ENCODE data around the gene DNMT3B. TPM values are rescaled to one million over a fixed set of nuclear protein-coding genes. Genes with fewer than 3 reads are reported as not detected.

Gene DNMT3B
- total and polyA plus RNA-seq, 12 donors: 0.27 to 1.8 (median 0.68) TPM

GRCh38 chr20:32775336-32775991, 13.3 kb downstream of the DNMT3B start:
- H3K36me3 ChIP-seq: no peaks in the 10 kb centered on the region
- H3K9me3 ChIP-seq: no peaks in the 10 kb centered on the region
- ATAC-seq: no peak
- no peak overlapping the region for H3K4me3 ChIP-seq
- H3K4me1 ChIP-seq: peaks cover 0 to 17% (median 4%) of the 10 kb centered on the region in 9 donors
- WGBS, 2 donors: 91 to 94% methylated on average over 10 of the region's 10 CpGs
- DNase-seq: no peak
- no peaks in the 10 kb centered on the region for H3K27me3 ChIP-seq
- TF ChIP-seq, protein P1, sequence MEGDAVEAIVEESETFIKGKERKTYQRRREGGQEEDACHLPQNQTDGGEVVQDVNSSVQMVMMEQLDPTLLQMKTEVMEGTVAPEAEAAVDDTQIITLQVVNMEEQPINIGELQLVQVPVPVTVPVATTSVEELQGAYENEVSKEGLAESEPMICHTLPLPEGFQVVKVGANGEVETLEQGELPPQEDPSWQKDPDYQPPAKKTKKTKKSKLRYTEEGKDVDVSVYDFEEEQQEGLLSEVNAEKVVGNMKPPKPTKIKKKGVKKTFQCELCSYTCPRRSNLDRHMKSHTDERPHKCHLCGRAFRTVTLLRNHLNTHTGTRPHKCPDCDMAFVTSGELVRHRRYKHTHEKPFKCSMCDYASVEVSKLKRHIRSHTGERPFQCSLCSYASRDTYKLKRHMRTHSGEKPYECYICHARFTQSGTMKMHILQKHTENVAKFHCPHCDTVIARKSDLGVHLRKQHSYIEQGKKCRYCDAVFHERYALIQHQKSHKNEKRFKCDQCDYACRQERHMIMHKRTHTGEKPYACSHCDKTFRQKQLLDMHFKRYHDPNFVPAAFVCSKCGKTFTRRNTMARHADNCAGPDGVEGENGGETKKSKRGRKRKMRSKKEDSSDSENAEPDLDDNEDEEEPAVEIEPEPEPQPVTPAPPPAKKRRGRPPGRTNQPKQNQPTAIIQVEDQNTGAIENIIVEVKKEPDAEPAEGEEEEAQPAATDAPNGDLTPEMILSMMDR (IDR thresholded peaks at IDR 0.05): no peak
- no peak overlapping the region for H3K27ac ChIP-seq
- intact Hi-C loops (cut with DNase I): loop anchor here in 4 of 10 donors (5.0 to 10.0 kb wide), 2 partner anchors 98 to 251 kb away; no protein-coding TSS in a partner anchor

- intact Hi-C loops (cut with DNase I): loop anchor here in 4 of 10 donors (5.0 to 10.0 kb wide), 2 partner anchors 100 to 253 kb away; no protein-coding TSS in a partner anchor
- Histone ChIP-seq H3K4me3 (no peak overlapping the region), H3K36me3 (peaks cover 0 to 5% (median 0%) of the 10 kb centered on the region in 9 donors), H3K27me3 (no peaks in the 10 kb centered on the region), H3K9me3 (no peaks in the 10 kb centered on the region), H3K27ac (no peak overlapping the region), H3K4me1 (peaks cover 0 to 17% (median 4%) of the 10 kb centered on the region in 9 donors)
- 90 to 91% methylated on average over 8 of the region's 8 CpGs for WGBS, 2 donors
- DNase-seq (no peak), ATAC-seq (no peak)
- TF ChIP-seq, protein P1 (IDR thresholded peaks at IDR 0.05): no peak
These were observed 15.2 kb downstream of the DNMT3B start for GRCh38 chr20:32777177-32777956.

DNA sequence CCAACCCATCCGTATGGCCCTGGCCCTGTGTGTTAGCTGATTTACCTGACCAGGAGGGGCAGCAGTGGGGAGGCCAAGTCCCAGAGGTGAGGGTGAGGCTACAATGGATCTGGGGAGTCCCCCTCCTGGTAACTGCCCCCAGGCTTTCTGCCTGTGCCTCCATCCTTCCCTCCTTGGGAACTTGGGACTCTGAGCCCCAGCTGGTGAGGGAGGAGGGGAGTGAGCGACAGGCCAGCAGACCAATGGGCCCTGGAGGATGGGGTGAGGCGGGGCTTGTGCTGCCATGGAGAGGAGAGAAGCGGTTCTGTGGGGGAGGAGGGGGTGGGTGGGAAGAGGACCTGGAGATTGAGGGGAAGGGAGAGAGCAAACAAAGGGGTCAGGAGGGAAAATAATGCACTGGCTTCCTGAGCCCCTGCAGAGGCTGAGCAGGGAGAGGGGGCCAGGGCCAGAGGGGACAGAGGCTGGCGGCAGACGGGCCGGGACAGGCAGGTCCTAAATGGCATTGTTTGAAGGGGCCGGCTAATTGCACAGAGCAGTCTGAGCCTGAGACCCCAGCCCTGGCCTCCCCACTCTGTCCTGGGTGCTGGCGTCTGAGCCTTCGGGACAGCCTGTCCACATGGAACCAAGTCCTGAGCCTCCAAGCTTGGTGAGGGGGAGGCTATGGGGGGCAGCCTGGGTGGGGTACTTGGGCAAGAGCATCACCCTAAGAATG, 17.5 kb downstream of the DNMT3B start:
- Histone ChIP-seq H3K9me3 (no peaks in the 10 kb centered on the region), H3K27me3 (no peaks in the 10 kb centered on the region), H3K4me3 (no peak overlapping the region), H3K36me3 (peaks cover 0 to 7% (median 0%) of the 10 kb centered on the region in 9 donors), H3K4me1 (peaks cover 0 to 17% (median 4%) of the 10 kb centered on the region in 9 donors), H3K27ac (no peak overlapping the region)
- TF ChIP-seq, protein P1 (IDR thresholded peaks at IDR 0.05): no peak
- WGBS, 2 donors: 89 to 91% methylated on average over 8 to 10 of the region's 10 CpGs
- intact Hi-C loops (cut with DNase I): loop anchor here in 9 of 10 donors (1.0 to 10.0 kb wide), 5 partner anchors 102 to 255 kb away; partner anchors contain the start of gene C20orf203 (in 1 of the 9)
- ATAC-seq: no peak
- no peak for DNase-seq

DNA sequence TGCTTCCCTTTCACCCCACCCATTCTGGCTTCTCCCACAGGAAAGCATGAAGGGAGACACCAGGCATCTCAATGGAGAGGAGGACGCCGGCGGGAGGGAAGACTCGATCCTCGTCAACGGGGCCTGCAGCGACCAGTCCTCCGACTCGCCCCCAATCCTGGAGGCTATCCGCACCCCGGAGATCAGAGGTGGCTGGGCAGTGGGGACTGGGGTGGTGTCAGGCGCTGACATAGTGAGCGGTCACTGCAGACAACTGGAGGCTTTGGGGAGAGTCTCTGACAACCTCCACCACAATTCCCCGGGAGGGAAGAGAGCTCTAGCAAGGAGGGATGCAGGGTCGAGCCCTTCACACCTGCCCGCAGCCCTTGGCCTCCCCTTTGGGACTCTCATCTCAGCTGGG, 18.1 kb downstream of the DNMT3B start:
- TF ChIP-seq, protein P1 (IDR thresholded peaks at IDR 0.05): no peak
- intact Hi-C loops (cut with DNase I): loop anchor here in 3 of 10 donors (2.0 to 10.0 kb wide), 2 partner anchors 105 to 255 kb away; no protein-coding TSS in a partner anchor

More for the DNA sequence above, 18.1 kb downstream of the DNMT3B start:
- WGBS, 2 donors: 91 to 92% methylated on average over 16 of the region's 16 CpGs
- ATAC-seq: no peak
- H3K4me3 ChIP-seq: no peak overlapping the region
- H3K27me3 ChIP-seq: no peaks in the 10 kb centered on the region
- H3K4me1 ChIP-seq: peaks cover 0 to 17% (median 4%) of the 10 kb centered on the region in 9 donors
- H3K27ac ChIP-seq: no peak overlapping the region
- H3K9me3 ChIP-seq: no peaks in the 10 kb centered on the region
- no peak for DNase-seq
- H3K36me3 ChIP-seq: peaks cover 0 to 13% (median 0%) of the 10 kb centered on the region in 9 donors
